Effector memory CD4-positive, alpha-beta T cell (primary cell): Measurements from ENCODE around the gene STAC2.

Experiments used
- DNase-seq, 3 donors: peaks; one replicate each; pipeline ENCODE4 v3.0.0-alpha.2; 2020
- H3K27ac ChIP-seq: 2 replicates; pipeline ENCODE4 v1.7.0; 2013; ENCODE audit warnings: mild to moderate bottlenecking, low read length, moderate library complexity; ENCODE audit not compliant: insufficient read depth, poor library complexity, severe bottlenecking
- H3K27me3 ChIP-seq: replicated peaks from 2 replicates; pipeline ENCODE4 v1.7.0; 2013; ENCODE audit warnings: mild to moderate bottlenecking, low read length; ENCODE audit not compliant: insufficient read depth, control insufficient read depth, poor library complexity, severe bottlenecking
- H3K36me3 ChIP-seq: 2 replicates; pipeline ENCODE4 v1.7.0; 2013; ENCODE audit warnings: mild to moderate bottlenecking, low read length, moderate library complexity; ENCODE audit not compliant: control insufficient read depth, insufficient read depth
- H3K4me1 ChIP-seq: 2 replicates; pipeline ENCODE4 v1.7.0; 2013; ENCODE audit warnings: low read length, mild to moderate bottlenecking; ENCODE audit not compliant: control insufficient read depth, insufficient read depth, poor library complexity, severe bottlenecking
- H3K4me3 ChIP-seq: 2 replicates; pipeline ENCODE4 v1.7.0; 2013; ENCODE audit warnings: low read length, low read depth, mild to moderate bottlenecking; ENCODE audit not compliant: insufficient read depth, poor library complexity, severe bottlenecking
- H3K9me3 ChIP-seq: 2 replicates; pipeline ENCODE4 v1.7.0; 2013; ENCODE audit warnings: mild to moderate bottlenecking, low read length, moderate library complexity; ENCODE audit not compliant: control insufficient read depth

STAC2 gene

DNA sequence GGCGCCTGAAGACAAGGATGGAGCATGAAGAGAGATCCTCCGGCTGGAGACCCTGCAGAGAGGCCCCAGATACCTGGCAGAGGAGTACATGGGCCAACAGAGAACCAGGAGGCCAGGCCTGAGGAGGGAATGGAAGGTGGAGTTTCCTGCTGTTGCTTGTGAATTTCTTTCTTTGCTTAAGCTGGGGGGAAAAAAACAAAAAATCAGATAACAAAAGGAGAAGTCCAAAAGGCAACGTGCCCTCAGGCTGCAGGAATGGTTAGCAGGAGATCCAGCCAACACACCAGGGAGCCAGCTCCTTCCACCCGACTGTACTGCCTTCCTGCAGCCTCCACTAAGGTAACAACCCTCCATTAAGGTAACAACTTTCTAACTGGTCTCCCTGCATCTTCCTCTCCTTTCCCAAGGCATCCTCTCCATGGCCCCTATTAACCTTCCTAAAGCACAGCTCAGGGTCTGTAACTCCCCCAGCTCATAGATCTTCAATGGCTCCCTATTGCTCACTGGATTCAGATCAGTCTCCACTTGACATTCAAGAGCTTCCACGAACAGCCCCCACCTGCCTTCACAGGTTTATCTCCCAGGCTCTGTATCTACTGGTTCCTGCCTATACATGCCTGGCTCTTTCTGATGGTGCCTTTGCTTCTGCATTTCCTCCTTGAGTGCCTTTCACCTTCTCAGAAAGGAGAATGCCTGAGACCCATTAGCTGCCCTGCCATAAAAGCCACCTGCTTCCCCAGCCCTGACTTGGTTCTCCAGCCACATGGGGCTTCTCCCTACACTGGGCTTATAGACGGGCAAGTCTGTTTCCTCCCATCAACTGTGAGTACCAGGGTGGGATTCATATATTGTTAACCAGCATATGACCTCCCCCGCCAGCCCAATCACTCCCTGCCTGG, 59.1 kb downstream of the STAC2 start:
- Histone ChIP-seq H3K4me1 (peaks cover 12% of the 10 kb centered on the region), H3K27ac (no peak overlapping the region), H3K4me3 (no peak overlapping the region), H3K36me3 (no peaks in the 10 kb centered on the region), H3K27me3 (peaks cover 8% of the 10 kb centered on the region), H3K9me3 (no peaks in the 10 kb centered on the region)
- no peak for DNase-seq

DNA sequence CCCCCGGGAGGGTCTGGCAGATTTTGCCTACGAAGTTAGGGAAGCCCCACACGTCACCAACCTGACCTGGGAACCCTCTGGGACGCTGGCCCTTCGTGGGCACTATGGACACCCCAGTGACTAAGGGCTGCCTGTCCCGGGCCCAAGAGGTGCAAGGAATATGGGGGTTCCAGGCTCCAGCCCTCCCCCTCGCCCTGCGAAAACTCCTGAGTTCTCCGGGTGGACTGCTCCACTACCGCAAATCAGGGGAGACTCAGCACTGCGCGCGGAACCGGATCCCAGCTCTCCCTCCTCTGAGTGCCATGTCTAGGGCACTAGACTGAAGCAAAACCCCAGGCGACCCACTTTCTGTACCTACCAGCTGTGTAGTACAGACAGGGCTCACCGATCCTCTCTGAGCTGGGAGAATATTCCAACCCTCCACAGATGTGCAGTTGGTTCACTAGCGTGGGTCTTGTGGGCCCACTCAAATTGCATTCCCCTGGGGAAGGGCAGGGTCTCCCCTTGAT, 59.9 kb downstream of the STAC2 start, which contains the start of gene ARL5C:
Gene ARL5C (minus strand): TSS at position 321 of the 509 bp plus-strand sequence. CDS start 401 bp downstream, outside the sequence.
- peaks cover 12% of the 10 kb centered on the region for H3K4me1 ChIP-seq

DNA sequence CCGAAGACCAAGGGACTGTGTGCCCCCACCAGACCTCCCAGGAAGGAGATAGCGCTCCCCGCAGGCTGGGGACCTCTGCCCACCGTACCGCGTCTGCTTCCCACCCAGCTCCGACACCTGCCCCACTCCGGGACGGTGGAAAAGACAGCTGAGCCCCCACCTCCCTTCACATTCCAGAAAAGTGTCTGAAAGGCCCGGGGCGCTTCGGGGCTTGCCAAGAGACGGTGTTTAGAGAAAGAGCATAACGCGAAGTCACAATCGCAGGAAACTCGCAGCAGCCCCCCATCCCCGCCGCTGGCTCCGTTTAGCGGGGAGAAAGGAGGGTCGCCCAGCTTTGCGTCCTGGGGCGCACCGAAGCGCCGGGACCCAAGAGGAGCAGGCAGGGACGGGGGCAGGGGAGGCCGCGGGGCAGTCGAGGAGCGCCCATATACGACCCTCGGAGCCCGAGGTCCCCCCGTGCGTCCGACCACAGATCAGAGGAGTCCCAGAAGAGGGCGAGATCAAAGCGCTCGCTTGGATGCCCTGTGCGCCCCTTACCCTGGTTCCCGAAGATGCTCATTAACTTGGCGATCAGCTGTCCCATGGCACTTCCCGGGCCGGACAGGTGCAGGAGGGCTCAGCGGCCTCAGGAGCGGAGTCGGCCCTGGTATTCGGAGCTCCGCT, 60.4 kb downstream of the STAC2 start:
- DNase-seq = no peak
- no peaks in the 10 kb centered on the region for H3K36me3 ChIP-seq
- no peak overlapping the region for H3K27ac ChIP-seq
- peaks cover 12% of the 10 kb centered on the region for H3K4me1 ChIP-seq
- H3K27me3 ChIP-seq = peaks cover 8% of the 10 kb centered on the region
- no peaks in the 10 kb centered on the region for H3K9me3 ChIP-seq
- H3K4me3 ChIP-seq = peak overlapping the region; percentile 54

More for the DNA sequence above, 59.9 kb downstream of the STAC2 start, which contains the start of gene ARL5C:
- H3K27me3 ChIP-seq = peaks cover 8% of the 10 kb centered on the region
- peak within 1 kb of the TSS; percentile 54 for H3K4me3 ChIP-seq
- H3K27ac ChIP-seq = no peak within 1 kb of the TSS
- no peaks in the 10 kb centered on the region for H3K9me3 ChIP-seq
- H3K36me3 ChIP-seq = no peaks in the 10 kb centered on the region
- no peak for DNase-seq

DNA sequence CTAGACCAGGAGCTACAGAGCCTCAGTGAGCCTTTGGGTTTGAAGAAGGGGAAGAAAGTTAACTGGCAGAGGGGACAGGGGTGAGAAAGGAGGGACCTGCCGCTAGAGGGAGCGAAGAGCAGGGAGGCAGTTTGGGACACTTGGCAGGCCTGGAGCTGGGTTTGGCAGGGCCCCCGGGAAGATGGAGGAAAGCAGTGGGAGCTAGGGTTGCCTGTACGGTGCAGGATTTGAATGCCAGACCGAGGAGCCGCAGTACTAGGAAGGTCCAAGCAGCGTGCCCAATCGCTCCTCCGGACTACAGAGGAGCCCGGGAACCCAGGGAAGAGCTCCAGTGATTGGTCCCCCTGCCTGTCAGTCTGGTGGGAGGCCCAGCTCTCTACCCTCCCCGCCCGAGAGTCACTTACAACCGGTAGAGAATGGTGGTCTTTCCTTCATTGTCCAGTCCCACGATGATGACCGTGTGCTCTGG, 61.0 kb downstream of the STAC2 start:
- H3K4me3 ChIP-seq = peak overlapping the region; percentile 54
- no peaks in the 10 kb centered on the region for H3K9me3 ChIP-seq
- no peak overlapping the region for H3K27ac ChIP-seq
- peaks cover 12% of the 10 kb centered on the region for H3K4me1 ChIP-seq
- DNase-seq = peak; percentile 28 to 51 (median 39)
- no peaks in the 10 kb centered on the region for H3K36me3 ChIP-seq
- H3K27me3 ChIP-seq = peaks cover 8% of the 10 kb centered on the region

DNA sequence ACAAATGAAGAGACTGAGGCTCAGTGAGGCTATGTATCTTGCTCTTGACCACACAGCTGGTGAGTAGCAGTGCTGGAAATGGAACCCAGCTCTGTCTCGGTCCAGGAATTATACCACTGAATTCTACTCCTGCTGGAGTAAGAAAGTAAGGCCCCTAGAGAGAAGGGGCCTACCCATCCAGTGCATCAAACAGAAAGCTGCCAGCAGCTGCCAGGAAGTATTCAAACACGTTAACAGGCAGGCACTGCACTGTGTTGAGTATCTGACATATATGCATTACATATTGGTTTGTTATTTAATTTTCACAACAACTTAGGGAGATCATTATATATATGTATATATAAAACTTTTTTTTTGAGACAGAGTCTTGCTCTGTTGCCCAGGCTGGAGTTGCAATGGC, 63.8 kb downstream of the STAC2 start:
- Histone ChIP-seq H3K36me3 (no peaks in the 10 kb centered on the region), H3K27ac (no peak overlapping the region), H3K9me3 (no peaks in the 10 kb centered on the region), H3K27me3 (peaks cover 8% of the 10 kb centered on the region), H3K4me3 (no peak overlapping the region), H3K4me1 (peaks cover 12% of the 10 kb centered on the region)
- DNase-seq = no peak
